HG03060 (cell line): ENCODE measurements around the gene ABHD12.

Experiments
- ATAC-seq: cut with Tn5 transposase; IDR thresholded peaks from one replicate; pipeline ENCODE4 v1.9.1; 2021; ENCODE audit warnings: low read depth, moderate number of reproducible peaks; ENCODE audit not compliant: unreplicated experiment

ABHD12 gene

DNA sequence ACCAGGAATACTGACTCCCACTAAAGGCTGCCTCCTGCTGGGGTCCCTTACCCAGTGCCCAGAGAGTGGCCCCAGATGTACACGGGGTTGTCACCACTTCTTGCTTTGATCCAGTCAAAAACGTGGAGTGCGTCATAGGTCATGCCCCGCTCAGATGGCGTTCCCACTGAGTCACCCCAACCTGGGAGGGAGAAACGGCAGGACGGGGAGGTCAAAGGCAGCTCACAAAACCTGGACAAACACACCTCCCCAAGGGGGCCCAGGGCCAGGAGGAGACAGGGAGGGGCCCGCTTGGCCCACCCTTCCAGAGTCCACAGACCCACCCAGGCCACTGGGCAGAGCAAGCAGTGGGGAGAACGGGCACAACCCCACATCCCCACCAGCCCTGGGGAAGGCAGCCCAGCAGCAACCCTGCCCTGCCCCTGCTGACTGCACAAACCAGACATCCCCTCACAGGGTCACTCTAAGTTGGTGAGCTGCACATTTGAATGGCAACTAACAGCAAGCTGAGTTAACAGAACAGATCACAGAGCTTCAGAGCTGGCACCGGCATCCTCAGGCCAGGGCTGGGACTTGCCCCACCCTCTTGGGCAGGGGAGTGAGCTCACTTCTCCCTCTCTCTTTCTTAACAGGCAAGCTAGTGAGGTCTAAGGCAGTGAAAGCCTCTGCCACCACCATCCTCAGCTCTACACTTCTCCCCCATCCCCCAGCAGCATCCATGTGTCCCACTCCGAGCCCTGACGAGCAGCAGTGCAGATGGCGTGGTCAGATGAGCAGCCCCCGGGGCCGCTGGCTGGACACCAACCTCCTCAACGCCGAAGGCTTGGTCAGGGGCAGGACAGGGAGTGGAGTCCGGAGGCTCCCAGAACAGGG is 81.0 kb downstream of the ABHD12 start:
- no peak for ATAC-seq

DNA sequence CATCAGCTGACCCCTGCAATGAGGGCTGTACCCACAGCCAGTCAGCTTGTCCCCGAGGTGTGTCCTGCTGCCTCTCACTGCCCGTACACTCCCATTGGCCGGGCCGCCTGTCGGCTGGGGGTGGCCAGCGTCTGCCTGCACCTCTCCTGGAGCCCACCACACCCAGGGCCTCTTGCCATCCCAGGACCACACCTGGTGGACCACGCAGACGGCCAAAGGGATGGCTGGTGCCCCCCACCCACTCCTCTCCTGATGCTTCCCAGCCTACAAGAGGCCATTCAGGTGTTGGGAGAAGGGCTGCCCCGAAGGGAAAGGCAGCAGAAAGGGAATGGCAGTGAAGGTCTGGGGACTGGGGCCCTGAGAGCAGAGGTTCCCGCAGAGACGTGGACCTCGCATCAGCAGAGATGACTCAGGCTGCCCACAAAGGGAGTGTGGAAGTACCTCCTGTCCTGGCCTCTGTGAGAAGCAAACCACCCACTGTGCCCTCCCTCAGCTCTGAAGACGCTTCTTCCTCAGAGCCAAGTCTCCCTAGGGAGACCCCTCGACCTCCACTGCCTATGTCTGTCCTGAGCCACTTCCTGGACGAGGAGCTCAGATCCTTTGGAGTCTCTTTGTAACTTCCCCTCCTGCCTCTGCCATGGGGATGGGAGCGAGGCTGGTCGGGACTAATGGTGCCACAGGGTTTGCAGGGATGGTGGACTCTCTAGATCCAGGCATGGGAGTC is 81.8 kb downstream of the ABHD12 start:
- ATAC-seq, result no peak

DNA sequence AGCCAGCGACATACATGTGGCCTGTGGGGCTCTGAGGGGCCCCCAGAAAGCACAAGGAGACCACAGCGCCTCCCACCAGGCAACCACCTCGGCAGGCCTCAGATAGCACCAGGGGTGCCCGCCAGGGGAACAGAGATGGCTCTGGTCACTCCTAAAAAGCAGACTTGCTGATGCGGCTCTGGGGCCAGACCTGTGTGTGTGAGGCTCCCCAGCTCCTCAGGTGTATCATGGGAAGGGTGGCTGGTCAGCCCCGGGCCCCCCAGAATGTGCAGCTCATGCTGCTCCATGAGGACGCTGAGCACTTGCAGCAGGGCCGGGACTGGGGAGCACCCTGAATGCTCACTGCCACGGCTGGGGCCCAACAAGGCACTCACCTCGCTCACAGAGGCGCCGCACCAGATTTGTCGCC is 82.5 kb downstream of the ABHD12 start:
- ATAC-seq, result no peak

DNA sequence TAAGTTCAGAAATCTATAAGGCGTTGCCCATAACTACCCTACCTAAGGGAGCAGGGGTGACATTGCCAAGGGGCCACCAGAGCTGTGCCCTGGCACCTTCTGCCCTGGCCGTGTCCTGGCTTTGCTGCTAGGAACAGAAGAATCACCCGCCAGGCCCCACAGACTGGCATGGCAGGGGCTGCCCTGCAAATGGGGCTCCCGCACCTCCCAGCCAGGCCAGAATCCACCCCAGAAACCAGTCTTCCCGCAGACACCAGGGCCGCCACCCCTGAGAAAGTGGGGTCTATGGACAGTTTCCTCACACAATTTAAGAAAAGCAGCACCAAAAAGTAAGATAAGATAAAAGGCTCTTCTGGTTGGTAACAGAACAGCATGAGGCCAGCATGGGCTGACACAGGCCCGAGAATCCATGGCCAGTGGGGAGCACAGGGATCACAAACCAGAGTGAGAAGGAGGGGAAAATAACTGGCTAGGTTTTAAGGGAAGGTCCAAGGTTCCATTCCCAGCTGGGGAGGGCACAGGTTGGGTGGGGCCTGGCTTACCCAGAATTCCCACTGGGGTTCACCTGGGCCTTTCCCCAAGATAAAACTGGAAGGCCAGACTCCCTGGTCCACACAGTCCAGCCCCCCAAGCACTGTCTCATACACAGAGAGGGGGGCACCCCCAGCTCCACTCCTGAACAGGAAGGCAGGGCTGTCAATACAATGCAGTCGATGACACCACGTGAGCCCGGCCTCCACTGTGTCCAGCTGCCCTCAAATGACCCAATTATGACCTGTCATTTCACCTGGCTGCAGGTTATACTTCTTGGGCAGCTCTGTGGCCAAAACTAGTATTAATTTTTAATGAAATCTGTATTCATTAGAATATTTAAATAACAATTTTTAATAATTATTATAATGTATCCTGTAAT is 83.4 kb downstream of the ABHD12 start:
- ATAC-seq, result no peak

DNA sequence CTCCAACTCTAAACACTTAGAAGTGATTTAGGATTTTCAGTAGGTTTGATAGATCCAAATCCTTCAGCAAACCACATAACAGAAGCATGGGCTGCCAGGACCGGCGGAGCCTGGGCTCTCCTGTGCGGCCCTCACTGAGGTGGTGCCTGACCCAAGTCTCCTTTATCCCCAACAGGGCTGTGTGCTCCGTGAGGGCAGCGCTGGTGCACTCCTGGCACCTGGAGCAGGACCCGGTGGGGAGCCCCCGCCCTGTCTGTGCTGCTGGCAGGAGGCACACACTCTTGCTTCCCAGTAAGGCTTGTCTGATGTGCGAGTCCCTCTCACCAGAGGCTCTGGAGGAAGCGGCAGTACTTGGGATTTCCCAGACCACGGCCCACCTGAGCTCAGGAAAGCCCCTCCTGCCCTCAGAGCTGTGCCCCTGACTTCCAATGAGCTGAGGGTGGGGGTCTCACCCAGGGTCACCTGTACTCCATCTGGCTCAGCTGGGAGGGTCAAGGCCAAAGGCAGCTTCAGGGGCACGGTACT is 86.5 kb downstream of the ABHD12 start:
- no peak for ATAC-seq

DNA sequence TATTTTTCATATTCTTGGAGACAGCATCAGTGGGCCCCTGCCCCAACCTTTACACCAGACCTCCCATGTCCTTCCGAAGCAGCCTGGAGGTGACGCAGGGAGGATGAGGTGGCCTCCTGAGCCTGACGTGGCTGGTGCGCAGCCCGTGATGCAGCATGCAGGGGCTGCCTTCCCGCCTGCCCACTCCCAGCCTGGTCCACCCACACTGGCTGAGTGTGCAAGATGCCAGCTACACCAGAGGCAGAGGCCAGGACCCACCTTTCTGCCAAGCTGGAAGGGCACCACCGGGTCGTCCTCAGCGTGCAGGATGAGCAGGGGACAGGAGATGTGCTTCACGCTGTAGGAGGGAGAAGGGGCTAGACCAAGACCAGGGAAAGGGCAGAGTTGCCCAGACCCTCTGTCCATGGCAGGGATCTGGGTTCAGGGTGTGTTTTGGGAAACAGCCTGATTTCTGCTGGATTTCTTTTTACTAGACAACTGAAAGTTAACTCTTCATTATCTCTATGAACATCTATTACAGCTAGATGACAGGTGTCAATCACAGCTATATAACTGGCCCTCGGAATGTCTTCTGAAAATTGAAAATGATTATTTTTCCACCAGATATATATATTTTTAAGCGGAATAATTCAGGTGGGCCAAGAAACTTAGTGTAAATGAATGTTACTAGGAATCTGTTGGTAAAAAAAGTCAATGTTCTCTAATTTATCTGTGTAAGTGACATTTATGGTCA is 87.2 kb downstream of the ABHD12 start:
- ATAC-seq, result no peak

DNA sequence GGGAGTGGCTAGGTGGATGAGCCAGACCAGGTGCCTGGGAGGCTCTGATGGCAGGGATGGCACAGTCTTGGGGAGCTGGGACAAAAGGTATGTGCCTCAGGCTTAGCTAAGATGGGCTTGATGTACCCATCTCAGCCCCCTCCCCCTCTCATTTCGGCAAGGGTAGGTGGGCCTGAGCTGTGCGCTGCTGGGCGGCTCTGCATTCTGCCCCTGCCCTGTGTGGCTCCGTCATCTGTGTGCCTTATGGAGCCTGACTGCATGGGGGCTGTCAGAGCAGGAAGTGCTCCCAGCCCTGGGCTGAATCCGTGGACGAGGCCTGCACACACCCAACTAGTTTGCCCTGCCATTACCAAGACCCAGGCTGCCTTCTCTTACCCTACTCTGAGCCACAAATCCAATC is 88.0 kb downstream of the ABHD12 start:
- no peak for ATAC-seq

DNA sequence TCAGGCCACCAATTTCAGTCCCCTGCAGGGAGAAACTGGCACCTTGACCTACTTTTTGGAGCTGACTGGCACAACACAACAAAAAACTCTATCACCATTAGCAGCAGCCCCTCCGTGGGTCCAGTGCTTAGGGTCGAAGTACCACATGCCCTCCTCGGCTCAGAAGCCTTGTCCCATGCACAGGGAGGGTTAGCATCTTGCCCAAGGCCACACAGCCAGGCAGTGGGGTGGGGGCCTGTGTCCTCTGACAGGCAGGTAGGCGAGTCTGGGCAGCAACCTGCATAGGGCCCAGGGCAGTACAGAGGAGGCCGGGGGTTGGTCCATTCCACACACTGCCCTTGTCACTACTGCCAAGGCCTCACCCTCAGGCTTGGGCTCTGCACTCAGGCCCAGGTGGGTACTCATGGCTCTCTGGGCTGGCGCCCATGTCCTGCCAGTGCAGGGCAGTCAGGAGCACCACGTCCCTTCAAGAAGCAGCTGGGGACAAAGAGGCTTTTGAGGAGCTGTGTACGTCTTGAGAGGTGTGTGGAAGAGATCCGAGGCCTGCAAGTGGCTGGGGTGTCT is 89.2 kb downstream of the ABHD12 start:
- no peak for ATAC-seq

DNA sequence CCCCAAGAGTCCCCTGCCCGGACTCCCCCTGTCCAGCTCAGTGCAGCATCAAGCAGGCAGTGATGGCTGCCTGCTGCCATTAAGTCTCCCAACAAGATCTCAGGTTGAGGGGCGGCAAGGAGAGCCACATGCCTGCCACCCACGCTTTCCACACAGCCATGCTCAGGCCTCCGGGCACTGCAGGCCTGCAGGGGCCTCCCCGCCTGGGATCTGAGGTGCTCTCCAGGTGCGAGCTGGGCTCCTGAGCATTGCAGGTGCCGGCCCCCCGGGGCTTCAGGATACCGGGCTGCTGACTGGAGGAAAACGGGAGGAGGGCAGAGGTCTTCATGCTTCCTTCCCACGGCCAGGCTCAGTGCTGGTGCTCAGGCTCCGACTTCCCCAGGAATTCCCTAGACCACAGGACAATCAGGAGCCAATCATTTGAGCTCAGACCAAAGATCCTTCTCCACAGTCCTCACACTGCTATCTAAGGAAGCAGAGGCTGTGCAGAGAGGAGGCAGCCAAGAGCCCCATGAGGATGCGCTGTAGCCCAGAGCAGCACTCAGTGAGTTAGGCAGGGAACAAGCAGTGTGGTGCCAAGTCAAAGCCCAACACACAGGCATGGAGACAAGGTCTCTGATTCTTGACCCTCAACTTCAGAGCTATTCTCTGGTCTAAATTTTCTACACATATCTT is 90.0 kb downstream of the ABHD12 start:
- no peak for ATAC-seq

DNA sequence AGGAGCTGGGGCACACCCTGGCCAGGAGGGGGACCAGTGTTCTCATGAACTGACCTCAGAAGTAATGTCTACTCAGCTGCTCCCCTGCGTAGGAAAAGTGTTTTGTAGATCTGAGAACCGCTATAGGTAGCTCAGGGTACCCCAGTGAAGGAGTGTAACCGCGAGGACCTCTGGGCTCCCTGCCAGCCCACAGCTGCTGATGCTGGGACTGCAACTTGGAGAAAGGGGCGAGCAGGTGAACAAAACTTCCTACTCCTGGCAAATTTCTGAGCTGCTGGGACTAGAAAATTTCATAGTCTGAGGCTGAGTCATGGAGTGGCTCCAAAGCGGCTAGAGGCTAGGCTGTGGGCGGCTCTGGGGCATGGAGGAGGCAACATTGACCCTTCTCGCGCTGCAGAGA is 90.8 kb downstream of the ABHD12 start:
- ATAC-seq, result no peak

DNA sequence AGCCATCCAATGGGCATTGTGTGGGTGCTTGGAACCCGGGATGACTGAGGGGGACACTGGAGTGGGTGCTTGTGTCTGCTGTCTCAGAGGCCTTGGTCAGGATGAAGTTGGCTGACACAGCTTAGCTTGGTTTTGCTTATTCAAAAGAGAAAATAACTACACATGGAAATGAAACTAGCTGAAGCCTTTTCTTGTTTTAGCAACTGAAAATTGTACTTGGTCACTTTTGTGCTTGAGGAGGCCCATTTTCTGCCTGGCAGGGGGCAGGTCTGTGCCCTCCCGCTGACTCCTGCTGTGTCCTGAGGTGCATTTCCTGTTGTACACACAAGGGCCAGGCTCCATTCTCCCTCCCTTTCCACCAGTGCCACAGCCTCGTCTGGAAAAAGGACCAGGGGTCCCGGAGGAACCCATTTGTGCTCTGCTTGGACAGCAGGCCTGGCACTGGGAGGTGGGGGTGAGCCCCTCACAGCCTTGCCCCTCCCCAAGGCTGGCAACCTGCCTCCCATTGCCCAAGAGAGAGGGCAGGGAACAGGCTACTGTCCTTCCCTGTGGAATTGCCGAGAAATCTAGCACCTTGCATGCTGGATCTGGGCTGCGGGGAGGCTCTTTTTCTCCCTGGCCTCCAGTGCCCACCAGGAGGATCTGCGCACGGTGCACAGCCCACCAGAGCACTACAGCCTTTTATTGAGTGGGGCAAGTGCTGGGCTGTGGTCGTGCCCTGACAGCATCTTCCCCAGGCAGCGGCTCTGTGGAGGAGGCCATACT is 93.3 kb downstream of the ABHD12 start:
- peak; percentile 59 for ATAC-seq

DNA sequence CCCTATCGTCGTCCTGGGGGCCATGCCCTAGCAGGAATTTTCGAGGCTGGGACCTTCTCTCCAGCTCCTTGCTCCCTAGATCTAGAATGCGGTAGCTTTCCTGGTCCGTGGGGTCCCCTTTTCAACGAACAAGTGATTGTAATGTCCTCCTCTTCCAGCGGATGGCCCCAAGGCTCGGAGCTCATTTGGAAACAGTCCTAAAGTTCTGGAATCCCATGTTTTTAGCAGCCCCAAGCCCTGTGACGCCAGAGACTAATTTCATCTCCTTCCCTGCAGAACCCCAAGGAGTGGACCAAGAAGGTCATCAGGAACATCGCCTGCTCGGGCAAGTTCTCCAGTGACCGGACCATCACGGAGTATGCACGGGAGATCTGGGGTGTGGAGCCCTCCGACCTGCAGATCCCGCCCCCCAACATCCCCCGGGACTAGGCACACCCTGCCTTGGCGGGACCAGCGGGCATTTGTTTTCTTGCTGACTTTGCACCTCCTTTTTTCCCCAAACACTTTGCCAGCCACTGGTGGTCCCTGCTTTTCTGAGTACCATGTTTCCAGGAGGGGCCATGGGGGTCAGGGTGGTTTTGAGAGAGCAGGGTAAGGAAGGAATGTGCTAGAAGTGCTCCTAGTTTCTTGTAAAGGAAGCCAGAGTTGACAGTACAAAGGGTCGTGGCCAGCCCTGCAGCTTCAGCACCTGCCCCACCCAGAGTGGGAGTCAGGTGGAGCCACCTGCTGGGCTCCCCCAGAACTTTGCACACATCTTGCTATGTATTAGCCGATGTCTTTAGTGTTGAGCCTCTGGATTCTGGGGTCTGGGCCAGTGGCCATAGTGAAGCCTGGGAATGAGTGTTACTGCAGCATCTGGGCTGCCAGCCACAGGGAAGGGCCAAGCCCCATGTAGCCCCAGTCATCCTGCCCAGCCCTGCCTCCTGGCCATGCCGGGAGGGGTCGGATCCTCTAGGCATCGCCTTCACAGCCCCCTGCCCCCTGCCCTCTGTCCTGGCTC is 94.2 kb downstream of the ABHD12 start:
- no peak for ATAC-seq

DNA sequence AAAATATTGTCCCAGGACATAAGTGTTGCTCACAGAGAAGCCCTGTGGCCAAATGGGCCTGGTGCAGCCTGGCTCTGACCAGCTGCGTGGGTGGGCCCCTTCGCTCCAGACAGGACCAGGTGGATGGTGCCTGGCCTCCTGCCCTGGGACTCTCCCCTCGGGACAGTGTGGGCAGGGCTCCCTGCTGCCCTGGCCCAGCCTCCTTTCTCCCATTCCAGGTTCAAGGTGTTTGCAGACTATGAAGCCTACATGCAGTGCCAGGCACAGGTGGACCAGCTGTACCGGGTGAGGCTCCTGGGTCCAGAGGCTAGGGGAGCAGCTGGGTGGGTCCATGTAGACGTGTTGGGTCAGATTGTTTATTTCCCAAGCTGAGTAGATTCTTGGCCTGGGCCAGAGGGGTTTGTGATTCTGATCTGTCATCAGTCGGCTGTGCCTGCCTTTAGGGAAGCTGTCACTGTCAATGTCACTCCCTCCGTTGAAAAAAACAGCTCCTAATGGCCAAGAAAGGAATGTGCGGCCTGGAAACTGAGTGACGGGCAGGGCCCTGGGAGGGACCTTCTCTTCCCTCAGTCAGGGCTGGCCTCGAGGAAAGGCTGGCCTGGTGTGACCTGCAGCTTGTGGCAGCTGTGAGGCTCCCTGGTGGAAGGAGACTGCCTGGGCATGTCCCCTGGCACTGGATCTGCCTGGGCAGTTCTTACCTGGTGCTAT is 95.1 kb downstream of the ABHD12 start:
- no peak for ATAC-seq

DNA sequence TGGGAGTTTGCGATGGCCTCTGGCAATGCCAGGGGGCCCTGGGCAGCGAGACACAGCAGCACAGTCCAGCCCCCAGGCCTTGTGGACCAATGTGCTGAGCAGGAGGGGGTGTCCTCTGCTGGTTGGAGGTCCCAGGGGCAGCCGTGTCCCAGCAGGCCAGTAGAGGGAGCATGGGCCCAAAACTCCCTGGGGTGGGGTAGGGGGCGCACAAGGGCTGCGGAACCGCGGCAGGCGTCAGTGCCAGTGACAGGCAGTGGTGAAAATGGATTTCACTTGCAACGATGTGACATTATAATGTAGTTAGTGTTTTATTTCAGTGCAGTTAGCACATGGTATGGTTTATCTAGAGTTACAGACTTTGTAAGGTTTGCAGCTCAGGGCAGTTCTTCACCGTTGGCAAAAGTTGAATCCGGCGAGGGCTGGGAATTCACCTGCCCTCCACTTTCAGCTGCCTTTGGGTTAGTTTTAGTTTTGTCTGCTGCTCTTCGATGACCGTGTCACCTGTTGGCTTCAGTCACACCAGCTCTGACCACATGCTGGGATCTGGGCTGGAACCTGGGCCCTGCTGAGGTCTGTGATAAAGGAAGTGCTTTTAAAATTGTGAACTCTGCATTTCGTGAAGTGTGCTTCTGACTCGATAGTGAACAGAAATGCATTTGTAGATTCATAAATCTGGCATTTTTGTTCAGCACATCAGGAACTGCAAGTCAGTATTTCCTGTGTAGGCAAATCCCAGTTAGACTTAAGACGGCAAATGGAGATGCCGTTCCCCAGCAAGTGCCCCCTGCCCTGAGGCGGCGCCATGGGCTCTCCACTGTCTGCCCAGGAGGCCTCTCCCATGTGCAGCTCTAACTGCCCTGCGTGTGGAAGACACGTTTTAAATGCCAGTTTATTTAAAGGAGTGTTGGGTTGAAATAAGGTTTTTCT is 95.9 kb downstream of the ABHD12 start:
- no peak for ATAC-seq

DNA sequence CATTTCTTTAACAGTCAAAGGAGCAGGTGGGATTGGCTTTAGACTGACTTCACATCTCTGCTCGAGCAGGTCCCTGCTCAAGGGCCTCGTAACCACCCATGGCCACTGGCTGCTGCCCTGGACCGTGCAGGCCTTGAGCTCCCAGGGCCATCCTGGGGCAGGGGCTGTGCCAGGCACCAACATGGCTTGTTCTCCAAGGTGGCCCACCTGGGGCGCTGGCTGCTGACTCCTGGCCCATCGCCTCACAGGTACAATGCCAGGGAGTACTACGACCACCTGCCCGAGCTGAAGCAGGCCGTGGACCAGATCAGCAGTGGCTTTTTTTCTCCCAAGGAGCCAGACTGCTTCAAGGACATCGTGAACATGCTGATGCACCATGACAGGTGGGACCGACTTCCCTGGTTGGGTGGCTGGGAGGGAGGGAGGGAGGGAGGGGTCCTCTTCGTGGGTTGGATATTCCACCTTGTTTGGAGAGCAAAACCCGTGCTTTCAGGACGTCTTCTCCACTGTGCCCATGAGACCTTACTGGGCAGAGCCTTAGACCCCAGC is 96.7 kb downstream of the ABHD12 start:
- no peak for ATAC-seq
